ENCODE measurements around the gene RCOR1.

Gene RCOR1

GRCh38 chr14:102601378-102601925 is 9.0 kb downstream of the RCOR1 start:
- Histone ChIP-seq H3K27me3 (ENCODE audit: insufficient read depth, low read depth, severe bottlenecking) (no peaks in the 10 kb centered on the region), H3K4me3 (ENCODE audit: low read depth, low read length) (no peak overlapping the region), H3K9me3 (ENCODE audit: severe bottlenecking) (peaks cover 3% of the 10 kb centered on the region), H3K36me3 (peaks cover 13% of the 10 kb centered on the region), H3K27ac (no peak overlapping the region)
- TF ChIP-seq, protein P1, sequence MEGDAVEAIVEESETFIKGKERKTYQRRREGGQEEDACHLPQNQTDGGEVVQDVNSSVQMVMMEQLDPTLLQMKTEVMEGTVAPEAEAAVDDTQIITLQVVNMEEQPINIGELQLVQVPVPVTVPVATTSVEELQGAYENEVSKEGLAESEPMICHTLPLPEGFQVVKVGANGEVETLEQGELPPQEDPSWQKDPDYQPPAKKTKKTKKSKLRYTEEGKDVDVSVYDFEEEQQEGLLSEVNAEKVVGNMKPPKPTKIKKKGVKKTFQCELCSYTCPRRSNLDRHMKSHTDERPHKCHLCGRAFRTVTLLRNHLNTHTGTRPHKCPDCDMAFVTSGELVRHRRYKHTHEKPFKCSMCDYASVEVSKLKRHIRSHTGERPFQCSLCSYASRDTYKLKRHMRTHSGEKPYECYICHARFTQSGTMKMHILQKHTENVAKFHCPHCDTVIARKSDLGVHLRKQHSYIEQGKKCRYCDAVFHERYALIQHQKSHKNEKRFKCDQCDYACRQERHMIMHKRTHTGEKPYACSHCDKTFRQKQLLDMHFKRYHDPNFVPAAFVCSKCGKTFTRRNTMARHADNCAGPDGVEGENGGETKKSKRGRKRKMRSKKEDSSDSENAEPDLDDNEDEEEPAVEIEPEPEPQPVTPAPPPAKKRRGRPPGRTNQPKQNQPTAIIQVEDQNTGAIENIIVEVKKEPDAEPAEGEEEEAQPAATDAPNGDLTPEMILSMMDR (IDR thresholded peaks at IDR 0.05; ENCODE audit: low read depth, low read length), result no peak
- DNase-seq, result no peak

DNA sequence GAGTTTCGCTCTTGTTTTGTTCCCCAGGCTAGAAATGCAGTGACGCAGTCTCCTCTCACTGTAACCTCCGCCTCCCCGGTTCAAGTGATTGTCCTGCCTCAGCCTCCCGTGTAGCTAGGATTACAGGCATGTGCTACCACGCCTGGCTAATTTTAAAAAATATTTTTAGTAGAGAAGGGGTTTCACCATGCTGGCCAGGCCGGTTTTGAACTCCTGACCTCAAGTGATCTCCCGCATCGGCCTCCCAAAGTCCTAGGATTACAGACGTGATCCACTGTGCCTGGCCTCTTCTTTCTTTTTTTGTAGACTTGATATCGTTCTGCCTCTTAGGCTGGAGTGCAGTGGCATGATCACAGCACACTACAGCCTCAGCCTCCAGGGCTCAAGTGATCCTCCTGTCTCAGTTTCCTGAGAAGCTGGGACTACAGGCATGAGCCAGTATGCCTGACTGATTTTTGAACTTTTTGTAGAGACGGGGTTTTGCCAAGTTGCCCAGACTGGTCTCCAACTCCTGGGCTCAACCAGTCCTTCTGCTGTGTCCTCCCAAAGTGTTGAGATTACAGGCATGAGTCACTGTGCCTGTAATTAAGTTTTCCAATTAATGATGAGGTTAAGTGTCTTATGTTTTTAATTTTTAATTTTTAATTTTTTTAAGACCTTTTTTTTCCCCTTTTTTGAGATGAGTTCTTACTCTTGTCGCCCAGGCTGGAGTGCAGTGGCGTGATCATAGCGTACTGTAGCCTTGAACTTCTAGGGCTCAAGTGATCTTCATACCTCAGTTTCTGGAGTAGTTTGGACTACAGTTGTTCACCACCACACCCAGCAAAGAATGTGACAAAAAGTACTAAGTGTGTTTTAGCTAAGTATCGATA is 10.2 kb downstream of the RCOR1 start:
- DNase-seq, result no peak
- peaks cover 3% of the 10 kb centered on the region for H3K9me3 ChIP-seq (ENCODE audit: severe bottlenecking)
- H3K27me3 ChIP-seq (ENCODE audit: insufficient read depth, low read depth, severe bottlenecking), result no peaks in the 10 kb centered on the region
- H3K4me3 ChIP-seq (ENCODE audit: low read depth, low read length), result no peak overlapping the region
- no peak overlapping the region for H3K27ac ChIP-seq
- TF ChIP-seq, protein P1 (IDR thresholded peaks at IDR 0.05; ENCODE audit: low read depth, low read length), result no peak
- H3K36me3 ChIP-seq, result peaks cover 13% of the 10 kb centered on the region

GRCh38 chr14:102603293-102603907 is 11.0 kb downstream of the RCOR1 start:
- Histone ChIP-seq H3K36me3 (peaks cover 10% of the 10 kb centered on the region; the same call in 1 of the 2 replicates), H3K9me3 (ENCODE audit: severe bottlenecking) (peaks cover 3% of the 10 kb centered on the region), H3K27ac (no peak overlapping the region), H3K27me3 (ENCODE audit: insufficient read depth, low read depth, severe bottlenecking) (no peaks in the 10 kb centered on the region), H3K4me3 (ENCODE audit: low read depth, low read length) (no peak overlapping the region)
- no peak for DNase-seq
- TF ChIP-seq, protein P1 (IDR thresholded peaks at IDR 0.05; ENCODE audit: low read depth, low read length), result no peak

DNA sequence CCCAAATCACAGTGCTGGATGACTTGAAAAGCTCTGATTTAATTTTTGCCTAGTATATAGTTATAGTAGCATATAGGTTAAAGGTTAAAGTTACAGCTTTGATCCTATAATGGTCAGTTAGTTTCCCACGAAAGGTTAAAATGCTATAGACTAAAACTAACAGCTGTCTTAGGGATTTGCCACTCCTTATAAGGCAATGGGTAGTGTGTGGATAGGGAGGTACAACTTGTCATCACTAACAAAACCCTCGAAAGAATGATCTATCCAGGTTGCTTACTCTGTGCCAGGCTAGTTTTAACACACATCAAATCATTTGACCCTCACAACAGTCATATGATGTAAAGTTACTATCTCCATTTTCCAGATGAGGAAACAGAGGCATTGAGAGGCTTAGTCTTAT is 11.7 kb downstream of the RCOR1 start:
- no peak for DNase-seq
- Histone ChIP-seq H3K27me3 (ENCODE audit: insufficient read depth, low read depth, severe bottlenecking) (no peaks in the 10 kb centered on the region), H3K36me3 (peaks cover 8% of the 10 kb centered on the region; the same call in 1 of the 2 replicates), H3K27ac (no peak overlapping the region), H3K4me3 (ENCODE audit: low read depth, low read length) (no peak overlapping the region), H3K9me3 (ENCODE audit: severe bottlenecking) (peaks cover 3% of the 10 kb centered on the region)
- TF ChIP-seq, protein P1 (IDR thresholded peaks at IDR 0.05; ENCODE audit: low read depth, low read length), result no peak

DNA sequence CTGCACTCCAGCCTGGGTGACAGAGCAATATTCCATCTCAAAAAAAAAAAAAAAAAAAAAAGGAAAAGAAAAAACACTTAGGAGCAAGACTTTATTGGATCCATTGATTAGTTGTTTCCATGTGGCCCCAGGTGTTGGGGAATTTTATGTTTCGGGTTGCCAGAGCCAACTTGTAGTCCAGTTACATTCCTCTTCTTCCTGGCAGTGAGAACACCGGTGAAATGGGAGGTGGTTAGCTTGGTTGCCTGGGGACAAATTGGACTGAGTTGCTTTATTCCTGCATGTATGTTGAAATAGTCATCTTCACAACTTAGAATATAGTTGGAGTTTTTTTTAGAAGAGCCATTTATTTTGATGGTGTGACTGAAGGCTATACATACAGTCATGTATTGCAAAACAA is 12.6 kb downstream of the RCOR1 start:
- Histone ChIP-seq H3K27me3 (ENCODE audit: insufficient read depth, low read depth, severe bottlenecking) (no peaks in the 10 kb centered on the region), H3K27ac (no peak overlapping the region), H3K4me3 (ENCODE audit: low read depth, low read length) (no peak overlapping the region), H3K9me3 (ENCODE audit: severe bottlenecking) (peaks cover 3% of the 10 kb centered on the region), H3K36me3 (peaks cover 4% of the 10 kb centered on the region; the same call in 1 of the 2 replicates)
- TF ChIP-seq, protein P1 (IDR thresholded peaks at IDR 0.05; ENCODE audit: low read depth, low read length), result no peak
- DNase-seq, result no peak

Data from WERI-Rb-1 (cell line).